ENCODE data around the gene MRPS30.
"Not testable (repeated sequence)": the region's sequence is repeated elsewhere in the genome, so short reads cannot be mapped to it uniquely, and the experiment has no call there.

MRPS30 gene

DNA sequence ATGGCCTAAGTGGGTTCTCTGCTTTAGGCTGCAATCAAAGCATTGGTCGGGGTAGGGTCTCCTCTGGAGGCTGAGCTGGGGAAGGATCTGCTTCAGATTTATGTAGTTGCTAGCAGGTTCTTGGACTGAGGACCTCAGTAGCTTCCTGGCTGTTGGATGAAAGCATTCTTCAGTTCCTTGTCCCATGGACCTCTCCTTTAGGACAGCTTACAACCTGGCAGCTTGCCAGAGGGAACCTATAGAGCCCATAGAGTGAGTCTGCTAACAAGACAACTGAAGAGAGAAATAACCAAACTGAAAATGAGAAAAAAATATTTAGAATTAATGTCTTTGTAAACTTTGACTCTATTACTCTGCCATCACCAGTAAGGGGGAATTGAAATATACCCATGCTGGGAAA lies 12.4 kb downstream of the MRPS30 start:
- DNase-seq (ENCODE audit: low spot score): no peak

DNA sequence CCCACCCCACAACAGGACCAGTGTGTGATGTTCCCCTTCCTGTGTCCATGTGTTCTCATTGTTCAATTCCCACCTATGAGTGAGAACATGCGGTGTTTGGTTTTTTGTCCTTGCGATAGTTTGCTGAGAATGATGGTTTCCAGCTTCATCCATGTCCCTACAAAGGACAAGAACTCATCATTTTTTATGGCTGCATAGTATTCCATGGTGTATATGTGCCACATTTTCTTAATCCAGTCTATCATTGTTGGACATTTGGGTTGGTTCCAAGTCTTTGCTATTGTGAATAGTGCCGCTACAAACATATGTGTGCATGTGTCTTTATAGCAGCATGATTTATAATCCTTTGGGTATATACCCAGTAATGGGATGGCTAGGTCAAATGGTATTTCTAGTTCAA lies 15.9 kb downstream of the MRPS30 start:
- DNase-seq (ENCODE audit: low spot score): not testable (repeated sequence)

DNA sequence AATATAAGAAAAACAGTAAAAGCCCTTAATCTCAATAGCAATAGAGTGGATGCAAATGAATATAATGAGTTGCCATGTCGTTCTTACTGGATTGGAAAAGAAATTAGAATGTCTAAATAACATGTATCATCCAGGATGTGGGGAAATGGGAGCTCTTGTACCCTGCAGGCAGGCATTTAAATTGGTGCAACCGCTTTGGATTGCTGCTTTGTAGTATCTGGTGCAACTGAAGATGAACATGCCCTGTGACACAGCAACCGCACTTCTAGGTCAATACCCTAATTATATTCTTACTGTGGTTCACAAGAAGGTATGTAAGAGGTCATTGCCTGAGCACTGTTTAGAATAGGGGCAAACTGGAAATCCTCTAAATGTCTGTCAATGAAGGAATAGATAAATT lies 18.9 kb downstream of the MRPS30 start:
- no peak for DNase-seq (ENCODE audit: low spot score)

DNA sequence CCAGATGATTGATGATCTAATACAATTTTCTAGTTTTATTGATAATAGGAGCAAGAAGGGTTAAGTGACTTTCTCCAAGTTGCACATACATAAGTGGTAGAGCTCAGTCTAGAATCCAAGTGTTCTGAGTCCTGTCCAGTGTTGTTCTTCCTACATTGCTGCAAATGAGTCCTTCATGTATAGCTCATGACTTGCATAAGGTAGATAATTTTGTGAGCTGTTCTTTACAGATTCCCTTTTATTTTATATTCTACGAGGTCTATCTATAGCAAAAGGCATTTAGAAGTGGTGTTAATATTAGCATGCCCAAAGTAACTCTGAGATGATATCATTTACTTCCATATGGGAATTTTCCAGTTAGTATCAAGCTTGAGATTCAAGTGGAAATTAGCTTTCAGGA lies 20.0 kb downstream of the MRPS30 start:
- no peak for DNase-seq (ENCODE audit: low spot score)

DNA sequence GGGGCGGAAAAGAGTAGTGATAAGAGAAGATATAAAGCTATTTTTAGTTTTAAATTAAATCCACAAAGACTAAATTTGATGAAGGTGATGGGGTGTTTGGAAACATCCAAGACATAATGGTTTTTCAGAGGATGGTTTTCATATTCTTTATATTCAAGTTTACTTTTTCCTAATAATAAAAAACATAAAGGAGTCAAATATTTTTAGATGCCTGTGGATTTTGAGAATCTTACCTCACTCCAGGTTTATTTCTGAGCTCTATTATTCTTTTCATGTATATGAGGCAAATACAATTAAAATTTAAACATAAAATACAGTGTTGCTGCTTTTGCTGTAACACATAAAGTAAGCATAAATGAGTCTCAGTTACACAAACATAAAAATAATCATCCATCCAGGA lies 22.2 kb downstream of the MRPS30 start:
- DNase-seq (ENCODE audit: low spot score): no peak

DNA sequence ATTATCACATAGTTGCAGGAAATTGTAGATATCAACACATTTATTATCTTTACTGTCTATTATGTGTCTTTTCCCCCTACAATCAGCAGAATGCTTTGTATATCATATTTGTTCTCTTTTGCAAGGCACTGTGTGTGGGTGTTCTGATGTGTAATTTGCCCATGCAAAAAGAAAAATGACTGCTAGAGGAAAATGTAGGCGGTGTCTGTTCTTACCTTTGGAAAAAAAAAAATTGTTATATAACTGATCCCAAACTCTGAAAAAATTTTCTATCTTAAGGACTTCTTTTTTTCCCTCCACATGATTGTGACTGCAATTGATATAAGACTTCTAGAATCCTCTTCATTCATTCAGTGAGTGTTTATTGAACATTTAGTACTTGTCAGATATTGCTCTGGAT lies 24.5 kb downstream of the MRPS30 start:
- no peak for DNase-seq (ENCODE audit: low spot score)

DNA sequence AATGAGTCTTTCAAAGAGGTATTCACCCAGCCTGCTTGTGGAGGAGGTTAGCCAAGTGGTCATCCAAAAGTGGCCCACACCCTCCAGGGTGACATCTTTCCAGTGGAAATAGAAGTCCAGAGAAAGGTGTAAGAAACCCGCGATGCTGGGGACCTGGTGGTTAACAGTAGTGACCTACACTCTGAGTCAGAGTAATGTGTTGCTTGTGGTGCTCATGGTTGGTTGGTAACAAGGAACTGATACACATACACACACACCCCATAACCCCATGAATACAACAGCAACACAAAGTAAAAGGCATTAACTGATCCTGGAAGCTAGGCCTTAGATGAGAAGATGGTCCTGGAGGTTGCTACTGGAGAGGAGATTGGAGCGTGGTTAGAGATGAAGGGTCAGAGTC lies 26.9 kb downstream of the MRPS30 start:
- DNase-seq (ENCODE audit: low spot score): no peak

DNA sequence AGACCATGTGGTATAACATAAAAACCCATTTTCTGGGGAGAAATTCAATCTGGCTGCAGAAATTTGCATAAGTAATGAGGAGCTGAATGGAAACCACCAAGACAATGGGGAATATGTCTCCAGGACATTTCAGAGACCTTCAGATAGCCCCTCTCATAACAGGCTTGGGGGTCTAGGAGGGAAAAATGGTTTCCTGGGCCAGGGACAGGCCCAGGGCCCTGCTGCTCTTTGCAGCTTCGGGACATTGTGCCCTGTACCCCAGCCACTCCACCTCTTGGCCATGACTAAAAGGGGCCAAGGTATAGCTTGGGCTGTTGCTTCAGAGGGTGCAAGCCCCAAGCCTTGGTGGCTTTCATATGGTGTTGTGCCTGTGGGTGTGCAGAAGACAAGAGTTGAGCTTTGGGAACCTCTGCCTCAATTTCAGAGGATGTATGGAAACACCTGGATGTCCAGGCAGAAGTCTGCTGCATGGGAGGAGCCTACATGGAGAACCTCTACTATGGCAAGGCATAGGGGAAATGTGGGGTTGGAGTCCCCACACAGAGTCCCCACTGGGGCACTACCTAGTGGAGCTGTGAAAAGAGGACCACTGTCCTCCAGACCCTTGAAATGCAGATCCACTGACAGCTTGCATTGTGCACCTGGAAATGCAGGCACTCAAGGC lies 30.4 kb downstream of the MRPS30 start:
- no peak for DNase-seq (ENCODE audit: low spot score)

DNA sequence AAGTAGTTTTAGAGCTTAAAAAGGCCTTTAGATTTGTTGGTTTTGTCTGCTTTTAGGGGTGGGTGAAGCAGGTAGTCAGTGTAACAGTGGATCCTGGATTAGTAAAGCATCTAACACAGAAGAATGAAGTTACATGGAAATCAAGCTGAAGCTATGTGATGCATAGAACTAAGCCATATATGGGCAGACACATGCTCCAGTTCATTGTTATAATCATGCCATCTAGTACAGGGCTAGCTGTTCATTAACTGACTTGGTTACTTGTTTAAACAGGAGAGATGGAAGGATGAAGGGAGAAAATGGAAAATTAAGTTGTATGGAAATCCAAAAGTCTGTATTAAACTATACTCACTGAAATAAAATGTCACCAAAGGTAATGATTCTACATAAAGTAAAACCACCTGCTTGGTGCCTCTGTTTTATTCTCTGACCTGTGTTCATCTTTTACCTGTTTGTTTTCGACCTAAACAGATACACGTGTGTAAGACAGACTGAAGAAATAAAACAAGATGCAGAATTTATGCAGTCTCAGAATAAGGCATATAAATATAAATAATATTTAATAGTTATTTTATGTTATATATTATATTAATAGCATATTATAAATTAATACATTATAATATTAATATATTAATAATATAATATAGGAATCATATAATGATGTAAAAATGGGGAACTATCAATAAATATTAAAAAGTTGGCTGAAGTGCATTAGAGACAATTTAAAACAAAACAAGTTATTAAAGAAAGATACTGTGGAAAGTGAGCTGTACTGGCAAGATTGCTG lies 33.9 kb downstream of the MRPS30 start:
- DNase-seq (ENCODE audit: low spot score): no peak

DNA sequence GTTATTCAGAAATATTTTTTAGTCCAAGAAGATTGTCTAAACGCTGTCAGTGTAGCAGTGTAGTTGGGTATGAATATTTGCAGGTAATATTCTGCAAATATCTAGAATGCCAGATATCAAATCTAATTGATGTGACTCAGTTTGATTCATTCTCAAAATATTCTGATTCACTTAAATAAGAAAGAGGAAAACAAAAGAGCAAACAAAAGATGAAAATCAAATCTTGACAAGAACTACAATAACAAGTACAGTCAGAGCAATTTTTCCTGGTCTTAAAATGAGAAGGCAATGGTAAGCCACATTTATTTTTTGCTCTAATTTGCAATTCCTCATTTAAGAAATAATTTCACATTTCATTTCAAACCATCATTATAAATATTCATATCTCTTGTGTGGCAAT lies 36.0 kb downstream of the MRPS30 start:
- no peak for DNase-seq (ENCODE audit: low spot score)

DNA sequence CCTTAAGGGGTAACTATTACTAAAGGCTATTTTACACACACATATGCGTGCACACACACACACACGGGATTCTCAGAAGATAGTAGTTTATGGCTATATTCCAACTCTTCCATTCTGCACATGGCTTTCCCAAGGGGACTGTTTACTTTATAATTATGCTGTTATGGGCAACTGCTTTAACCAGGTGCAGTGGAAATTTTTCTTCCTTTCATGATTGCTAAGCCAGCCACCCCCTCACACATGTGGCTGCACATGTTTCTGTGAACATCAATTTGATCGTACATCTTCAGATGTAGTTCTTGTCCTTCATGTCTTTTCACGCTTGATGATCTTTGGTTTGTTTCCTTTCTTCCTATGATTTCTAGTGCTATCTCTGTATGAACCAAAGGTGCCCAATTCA lies 37.0 kb downstream of the MRPS30 start:
- DNase-seq (ENCODE audit: low spot score): no peak

DNA sequence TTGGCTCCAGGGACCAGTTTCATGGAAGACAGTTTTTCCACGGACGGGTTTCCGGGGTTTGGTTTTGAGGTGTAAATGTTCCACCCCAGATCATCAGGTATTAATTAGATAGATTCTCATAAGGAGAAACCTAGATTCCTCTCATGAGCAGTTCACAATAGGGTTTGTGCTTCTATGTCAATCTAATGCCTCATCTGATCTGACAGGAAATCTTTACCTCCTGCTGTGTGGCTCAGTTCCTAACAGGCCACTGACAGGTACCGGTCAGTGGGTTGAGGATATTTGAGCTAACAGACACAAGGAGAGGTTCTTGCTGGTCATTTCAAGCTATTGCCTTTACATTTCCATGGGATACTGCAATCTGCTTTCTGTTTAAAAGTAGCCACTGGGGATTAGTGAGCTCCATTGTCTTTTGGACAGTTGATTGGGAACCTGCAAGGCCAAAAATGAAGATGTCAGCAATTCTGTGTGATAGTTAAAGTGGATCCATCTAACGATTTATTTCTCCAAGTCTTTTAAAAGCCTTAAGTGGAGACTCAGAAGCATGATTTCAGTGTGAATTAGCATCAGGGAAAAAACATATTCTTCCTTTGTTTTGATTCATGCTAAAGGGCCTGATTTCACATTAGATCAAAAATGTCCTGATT lies 38.6 kb downstream of the MRPS30 start:
- DNase-seq (ENCODE audit: low spot score): no peak

DNA sequence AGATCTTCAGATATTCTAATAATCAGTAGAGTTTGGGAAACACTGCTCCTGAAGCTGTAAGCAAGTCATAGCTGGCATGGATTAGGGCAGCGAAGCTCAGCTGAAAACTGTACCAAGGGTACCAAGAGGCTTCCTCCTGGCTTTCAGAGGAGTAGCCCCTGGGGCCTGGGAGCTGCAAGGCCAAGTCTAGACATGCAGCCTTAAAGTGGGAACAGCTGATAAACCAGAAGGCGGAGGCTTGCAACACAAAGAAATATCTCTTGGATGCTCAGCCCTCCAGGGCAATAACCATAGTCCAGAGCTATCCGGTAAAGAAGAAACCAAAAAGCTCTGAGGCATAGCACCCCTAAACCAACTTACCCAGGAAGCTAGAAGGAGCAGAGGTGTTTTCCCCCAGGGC lies 51.5 kb downstream of the MRPS30 start:
- no peak for DNase-seq (ENCODE audit: low spot score)

DNA sequence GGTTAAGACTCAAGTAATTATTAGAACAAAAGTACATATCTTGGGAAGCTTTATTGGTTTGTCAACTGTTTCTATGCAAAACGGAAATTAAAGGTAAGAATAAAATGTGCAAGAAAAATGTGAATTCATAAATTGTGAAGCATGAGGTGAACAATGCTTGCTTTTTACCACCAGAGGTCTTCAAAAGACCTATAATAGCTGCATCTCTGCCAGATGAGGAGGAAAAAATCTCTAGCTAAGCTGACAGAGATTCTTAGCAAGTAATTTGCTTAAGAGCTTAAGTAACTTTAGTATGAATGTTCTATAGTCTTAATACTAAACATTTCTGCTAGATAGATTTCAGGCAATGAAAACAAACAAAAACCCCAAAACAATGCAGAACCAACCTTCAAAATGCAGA lies 54.1 kb downstream of the MRPS30 start:
- DNase-seq (ENCODE audit: low spot score): peak; percentile 34

Data from D341Med (cell line).